ENCODE results near the gene GINS2.

GRCh38 chr16:85718153-85718477, 29.4 kb upstream of the GINS2 start:
- TF ChIP-seq RCOR1 (IDR thresholded peaks at IDR 0.05; ENCODE audit: low read length) (no peak), YY1 (IDR thresholded peaks at IDR 0.05; ENCODE audit: low read depth) (no peak), PBX3 (IDR thresholded peaks at IDR 0.05) (no peak), RAD21 (IDR thresholded peaks at IDR 0.05; ENCODE audit: low read length) (no peak)
